SK-N-SH (cell line): ENCODE data around the gene PCGF3.

Experiments used
- EP300 ChIP-seq, 2 experiments: IDR thresholded peaks; 2 replicates each; pipeline versions ENCODE4 v1.4.0 to v1.6.1; 2012; ENCODE audit warnings: borderline replicate concordance in 1 of 2, low read depth in 1 of 2, low read length in 1 of 2
- FOXJ3 ChIP-seq: sonication (generic); formaldehyde crosslinking; IDR thresholded peaks from 2 replicates; pipeline ENCODE4 v1.5.1; 2020; ENCODE audit warnings: mild to moderate bottlenecking, missing genetic modification reagents
- GABPA ChIP-seq: IDR thresholded peaks from 2 replicates; pipeline ENCODE4 v1.4.0; 2012; ENCODE audit warnings: low read depth, mild to moderate bottlenecking
- MEF2A ChIP-seq: IDR thresholded peaks from 2 replicates; pipeline ENCODE4 v1.4.0; 2012; ENCODE audit warnings: low read depth, borderline replicate concordance
- NFIC ChIP-seq: IDR thresholded peaks from 2 replicates; pipeline ENCODE4 v1.4.0; 2012; ENCODE audit warnings: borderline replicate concordance
- POLR2AphosphoS5 ChIP-seq: IDR thresholded peaks from 2 replicates; pipeline ENCODE4 v1.6.1; 2012; ENCODE audit warnings: low read depth, low read length
- RAD21 ChIP-seq: IDR thresholded peaks from 2 replicates; pipeline ENCODE4 v1.6.1; 2012; ENCODE audit warnings: mild to moderate bottlenecking, low read length
- RCOR1 ChIP-seq: fragments of 150-350 bp; IDR thresholded peaks from 2 replicates; pipeline ENCODE4 v1.6.1; 2017; ENCODE audit warnings: antibody characterized with exemption, low read length
- REST ChIP-seq: IDR thresholded peaks from 2 replicates; pipeline ENCODE4 v1.6.1; 2012; ENCODE audit warnings: mild to moderate bottlenecking, low read depth, low read length, moderate library complexity
- SMC3 ChIP-seq: IDR thresholded peaks from 2 replicates; pipeline ENCODE4 v1.6.1; 2012; ENCODE audit warnings: low read depth, low read length, improper control_type of control experiment
- TAF1 ChIP-seq: IDR thresholded peaks from 2 replicates; pipeline ENCODE4 v1.6.1; 2012; ENCODE audit warnings: low read depth, mild to moderate bottlenecking, low read length, moderate library complexity, borderline replicate concordance
- YY1 ChIP-seq: IDR thresholded peaks from 2 replicates; pipeline ENCODE4 v1.4.0; 2012; ENCODE audit warnings: low read depth, mild to moderate bottlenecking
- TF ChIP-seq, protein P1 (sequence below): fragments of 200-600 bp; sonication (generic); IDR thresholded peaks from 2 replicates; pipeline ENCODE4 v1.6.1; 2017; ENCODE audit warnings: antibody characterized with exemption, mild to moderate bottlenecking, moderate library complexity
- TF ChIP-seq, protein P2 (sequence below): IDR thresholded peaks from 2 replicates; pipeline ENCODE4 v1.4.0; 2012; ENCODE audit warnings: low read depth

GRCh38 chr4:708631-708933 is 3.0 kb downstream of the PCGF3 start:
- TF ChIP-seq, protein P1, sequence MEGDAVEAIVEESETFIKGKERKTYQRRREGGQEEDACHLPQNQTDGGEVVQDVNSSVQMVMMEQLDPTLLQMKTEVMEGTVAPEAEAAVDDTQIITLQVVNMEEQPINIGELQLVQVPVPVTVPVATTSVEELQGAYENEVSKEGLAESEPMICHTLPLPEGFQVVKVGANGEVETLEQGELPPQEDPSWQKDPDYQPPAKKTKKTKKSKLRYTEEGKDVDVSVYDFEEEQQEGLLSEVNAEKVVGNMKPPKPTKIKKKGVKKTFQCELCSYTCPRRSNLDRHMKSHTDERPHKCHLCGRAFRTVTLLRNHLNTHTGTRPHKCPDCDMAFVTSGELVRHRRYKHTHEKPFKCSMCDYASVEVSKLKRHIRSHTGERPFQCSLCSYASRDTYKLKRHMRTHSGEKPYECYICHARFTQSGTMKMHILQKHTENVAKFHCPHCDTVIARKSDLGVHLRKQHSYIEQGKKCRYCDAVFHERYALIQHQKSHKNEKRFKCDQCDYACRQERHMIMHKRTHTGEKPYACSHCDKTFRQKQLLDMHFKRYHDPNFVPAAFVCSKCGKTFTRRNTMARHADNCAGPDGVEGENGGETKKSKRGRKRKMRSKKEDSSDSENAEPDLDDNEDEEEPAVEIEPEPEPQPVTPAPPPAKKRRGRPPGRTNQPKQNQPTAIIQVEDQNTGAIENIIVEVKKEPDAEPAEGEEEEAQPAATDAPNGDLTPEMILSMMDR: no peak
- TF ChIP-seq EP300 (IDR thresholded peaks at IDR 0.05; ENCODE audit: borderline replicate concordance in 1 of 2, low read depth in 1 of 2, low read length in 1 of 2) (no peak), SMC3 (no peak), NFIC (no peak), YY1 (no peak), POLR2AphosphoS5 (no peak), TAF1 (no peak), GABPA (no peak), RAD21 (no peak), REST (no peak), MEF2A (no peak), RCOR1 (no peak), FOXJ3 (no peak)
- TF ChIP-seq, protein P2, sequence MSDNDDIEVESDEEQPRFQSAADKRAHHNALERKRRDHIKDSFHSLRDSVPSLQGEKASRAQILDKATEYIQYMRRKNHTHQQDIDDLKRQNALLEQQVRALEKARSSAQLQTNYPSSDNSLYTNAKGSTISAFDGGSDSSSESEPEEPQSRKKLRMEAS: no peak
